NCI-H187 treated with DMSO at 0.1 percent for 48 hours (cell line): Measurements from ENCODE around the gene LRP4.
A peak's percentile ranks its signal among the peaks of the same experiment; 100 is the strongest.

ENCODE experiments used
- DNase-seq: peaks from one replicate; lab custom pipeline; 2025; lab: John Stamatoyannopoulos, UW

LRP4 gene

GRCh38 chr11:46845740-46846509 is 72.4 kb downstream of the LRP4 start, which contains the start of gene CKAP5:
TSS of gene CKAP5 (minus strand) at chr11:46846280. CDS start at chr11:46821231, 25,049 bp downstream.
- peak; percentile 82 for DNase-seq

GRCh38 chr11:46845440-46845739 is 73.0 kb downstream of the LRP4 start:
- DNase-seq, result no peak

- no peak for DNase-seq
Measured at GRCh38 chr11:46840116-46840515, 78.2 kb downstream of the LRP4 start.

GRCh38 chr11:46838501-46838900 is 79.8 kb downstream of the LRP4 start:
- no peak for DNase-seq

GRCh38 chr11:46837860-46838259 is 80.5 kb downstream of the LRP4 start:
- no peak for DNase-seq

- no peak for DNase-seq
Measured at GRCh38 chr11:46836870-46837269, 81.5 kb downstream of the LRP4 start.

GRCh38 chr11:46836431-46836830 is 81.9 kb downstream of the LRP4 start:
- DNase-seq, result no peak

GRCh38 chr11:46835897-46836296 is 82.5 kb downstream of the LRP4 start:
- DNase-seq, result no peak

GRCh38 chr11:46834821-46835220 is 83.5 kb downstream of the LRP4 start:
- no peak for DNase-seq

- no peak for DNase-seq
Measured at GRCh38 chr11:46832511-46833214, 85.7 kb downstream of the LRP4 start.

GRCh38 chr11:46827995-46828394 is 90.4 kb downstream of the LRP4 start:
- no peak for DNase-seq

GRCh38 chr11:46826310-46827044 is 91.9 kb downstream of the LRP4 start:
- no peak for DNase-seq

GRCh38 chr11:46808799-46809431 is 109.4 kb downstream of the LRP4 start:
- no peak for DNase-seq
